Left kidney (tissue), 8 donors: ENCODE data around the gene LRRN4CL. TPM values are rescaled to one million over a fixed set of nuclear protein-coding genes. Genes with fewer than 3 reads are reported as not detected.
"Not testable (repeated sequence)": the region's sequence is repeated elsewhere in the genome, so short reads cannot be mapped to it uniquely, and the experiment has no call there.

ENCODE experiments used
- DNase-seq: peaks from one replicate; pipeline ENCODE4 v3.0.0-alpha.2; 2013
- long read RNA-seq, 8 donors: transcript quantifications; one replicate each; lab custom pipeline, GENCODE V29; 2026
- polyA plus RNA-seq: library from polyadenylated mRNA; unstranded; fragments of 120-200 nt; gene quantifications from one replicate; pipeline ENCODE4 v1.2.1, GENCODE V29; 2013; ENCODE audit not compliant: insufficient read length

Gene LRRN4CL
- polyA plus RNA-seq: 0.78 TPM
- long read RNA-seq, donor 1: 0 reads
- long read RNA-seq, donor 2, partial matches to known transcripts: 0 of 1 reads
- long read RNA-seq, donor 2, other reads (novel, unspliced or antisense): 0 of 1 reads
- long read RNA-seq, donor 3: 0 reads
- long read RNA-seq, donor 4: 0 reads
- long read RNA-seq, donor 5: 0 reads
- long read RNA-seq, donor 6: 0 reads
- long read RNA-seq, donor 7: 0 reads
- long read RNA-seq, donor 8: 0 reads

GRCh38 chr11:62689421-62690183 is at the start of gene LRRN4CL:
LRRN4CL (minus strand) TSS chr11:62689530; CDS start chr11:62688508, 1,022 bp downstream.
- DNase-seq: no peak

GRCh38 chr11:62737196-62737595 is 47.9 kb upstream of the LRRN4CL start:
- DNase-seq: no peak

DNA sequence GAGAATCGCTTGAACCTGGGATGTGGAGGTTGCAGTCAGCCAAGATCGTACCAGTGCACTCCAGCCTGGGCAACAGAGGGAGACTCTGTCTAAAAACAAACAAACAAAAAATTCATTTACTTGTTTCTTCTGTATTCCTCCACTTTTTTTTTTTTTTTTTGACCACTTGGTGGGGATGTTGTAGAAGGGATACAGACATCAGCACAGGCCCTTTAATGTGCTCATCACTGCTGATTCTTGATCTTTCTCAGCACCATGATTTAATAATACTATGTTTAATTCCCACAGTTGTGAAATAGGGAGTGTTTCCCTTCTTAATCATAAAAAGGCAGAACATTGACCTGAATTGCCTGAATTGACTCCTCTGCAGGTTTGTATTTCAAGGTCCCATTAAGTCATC is 43.5 kb upstream of the LRRN4CL start:
- DNase-seq: no peak

DNA sequence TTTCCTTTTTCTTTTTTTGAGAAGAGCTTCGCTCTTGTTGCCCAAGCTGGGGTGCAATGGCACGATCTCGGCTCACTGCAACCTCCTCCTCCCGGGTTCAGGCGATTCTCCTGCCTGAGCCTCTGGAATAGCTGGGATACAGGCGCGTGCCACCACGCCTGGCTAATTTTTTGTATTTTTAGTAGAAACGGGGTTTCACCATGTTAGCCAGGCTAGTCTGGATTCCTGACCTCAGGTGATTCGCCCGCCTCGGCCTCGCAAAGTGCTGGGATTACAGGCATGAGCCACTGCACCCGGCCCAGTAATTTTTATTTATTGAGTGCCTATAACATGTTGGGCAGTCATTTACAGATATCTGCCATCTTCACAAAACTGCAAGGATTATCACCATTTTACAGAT is 40.7 kb upstream of the LRRN4CL start:
- not testable (repeated sequence) for DNase-seq

DNA sequence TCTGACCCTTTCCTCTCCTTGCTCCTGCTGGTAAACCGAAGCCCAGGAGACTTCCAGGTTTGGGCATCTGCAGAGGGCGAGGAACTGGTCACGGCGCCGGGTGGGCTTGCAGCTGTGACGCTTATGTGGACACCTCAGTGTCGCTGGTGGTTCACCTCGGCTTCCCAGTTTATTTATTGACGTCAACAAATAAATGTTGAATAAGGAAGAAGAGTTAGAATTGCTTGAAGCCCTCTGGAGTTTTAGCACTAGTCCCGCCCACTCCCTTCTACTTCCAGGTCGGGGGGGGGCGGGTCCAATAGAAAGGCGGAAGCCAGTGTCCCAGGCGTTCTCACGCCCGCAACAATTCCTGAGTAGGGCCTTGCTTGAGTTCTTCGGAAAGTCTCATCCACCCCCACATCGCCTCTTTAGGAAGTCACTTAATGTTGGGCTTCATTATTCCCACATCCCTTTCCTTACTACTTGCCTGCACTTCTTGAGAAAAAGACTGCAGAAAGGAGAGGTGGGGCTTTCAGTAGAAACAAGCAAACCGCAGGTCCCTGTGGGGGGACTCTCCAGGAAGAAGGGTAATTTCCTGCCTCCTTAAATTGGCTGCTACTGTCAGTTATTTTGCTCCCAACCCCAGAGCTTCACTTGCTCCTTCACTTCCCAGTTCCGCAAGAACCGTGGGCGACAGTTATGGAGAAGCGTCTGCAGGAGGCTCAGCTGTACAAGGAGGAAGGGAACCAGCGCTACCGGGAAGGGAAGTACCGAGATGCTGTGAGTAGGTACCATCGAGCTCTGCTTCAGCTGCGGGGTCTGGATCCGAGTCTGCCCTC is 39.0 kb upstream of the LRRN4CL start, which contains the start of gene TTC9C:
Gene TTC9C, plus strand, starts transcription at position 316 of the 818 bp plus-strand sequence. Its CDS starts 363 bp downstream, at position 679.
- DNase-seq: peak; percentile 89

DNA sequence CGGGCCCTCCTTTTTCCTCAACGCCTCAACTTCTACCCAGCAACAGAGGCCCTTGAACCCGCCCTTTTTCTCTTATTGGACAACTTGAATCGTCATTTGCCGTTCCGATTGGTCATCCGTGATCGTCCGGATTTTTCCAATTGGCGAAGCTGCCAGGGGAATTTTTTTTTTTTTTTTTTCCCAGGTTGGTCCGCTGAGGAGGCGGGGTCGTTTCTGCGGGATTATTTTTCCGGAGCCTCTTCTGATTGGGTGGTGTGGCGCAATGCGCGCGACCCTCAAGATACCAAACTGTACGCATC is 38.5 kb upstream of the LRRN4CL start:
- DNase-seq: peak; percentile 98

DNA sequence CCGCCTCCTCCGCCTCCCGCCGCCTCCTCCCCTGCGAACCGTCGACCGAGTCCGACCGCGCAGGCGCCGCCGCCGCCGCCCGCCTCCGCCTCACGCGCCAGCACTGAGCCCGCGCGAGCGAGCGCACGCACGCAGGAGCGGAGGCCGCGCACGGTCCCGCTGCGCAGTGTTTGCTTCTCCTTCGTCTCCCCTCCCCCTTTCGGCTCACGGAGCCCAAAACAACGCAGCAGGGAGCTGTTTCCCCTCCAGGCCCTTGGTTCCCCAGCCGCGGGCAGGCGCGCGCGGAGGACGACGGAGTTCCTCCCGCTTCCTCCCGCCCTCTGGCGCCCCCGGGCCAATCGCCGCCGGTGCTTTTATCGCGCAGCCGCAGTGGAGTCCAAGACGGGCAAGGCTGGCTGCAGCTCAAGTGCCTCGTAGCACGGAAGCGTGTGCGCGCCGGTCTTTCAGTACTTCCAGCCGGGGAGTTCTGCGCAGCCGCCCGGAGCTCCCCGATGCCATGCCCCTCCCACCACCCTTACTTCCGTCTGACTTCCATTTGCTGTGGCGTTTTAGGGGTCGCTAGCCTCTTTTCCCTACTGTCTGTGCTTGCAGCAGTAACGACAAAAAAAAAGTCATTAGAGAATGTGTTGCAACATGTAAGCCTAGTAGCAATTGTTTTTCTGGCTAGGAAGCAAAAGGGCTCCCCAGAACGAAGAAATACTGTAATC is 38.0 kb upstream of the LRRN4CL start, which contains the start of gene HNRNPUL2:
Gene HNRNPUL2, minus strand, starts transcription at position 293 of the 707 bp plus-strand sequence. CDS start 301 bp downstream, outside the sequence.
- peak; percentile 99 for DNase-seq

GRCh38 chr11:62726915-62727164 is 37.5 kb upstream of the LRRN4CL start:
- DNase-seq: no peak

GRCh38 chr11:62726156-62726914 is 37.0 kb upstream of the LRRN4CL start:
- no peak for DNase-seq

- DNase-seq: no peak
Observed at GRCh38 chr11:62725646-62726045, 36.3 kb upstream of the LRRN4CL start.

DNA sequence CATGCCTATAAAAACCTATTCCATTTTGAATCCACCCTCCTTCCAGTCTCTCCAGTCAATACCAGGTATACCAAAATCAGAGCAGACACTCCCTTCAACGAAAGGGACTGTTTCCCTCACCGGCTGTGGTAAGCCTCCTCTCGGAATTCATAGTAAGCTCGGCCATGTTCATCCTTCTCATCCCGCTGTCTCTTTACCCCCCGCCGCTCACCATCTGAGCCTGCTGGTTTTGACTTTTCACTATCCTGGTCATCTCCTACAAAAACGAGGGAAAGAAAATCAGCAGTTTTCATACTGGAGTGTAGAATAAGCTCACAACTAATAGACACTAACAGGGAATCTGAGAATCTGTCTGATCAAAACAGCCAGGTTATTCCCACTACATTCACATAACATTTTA is 34.8 kb upstream of the LRRN4CL start:
- no peak for DNase-seq

DNA sequence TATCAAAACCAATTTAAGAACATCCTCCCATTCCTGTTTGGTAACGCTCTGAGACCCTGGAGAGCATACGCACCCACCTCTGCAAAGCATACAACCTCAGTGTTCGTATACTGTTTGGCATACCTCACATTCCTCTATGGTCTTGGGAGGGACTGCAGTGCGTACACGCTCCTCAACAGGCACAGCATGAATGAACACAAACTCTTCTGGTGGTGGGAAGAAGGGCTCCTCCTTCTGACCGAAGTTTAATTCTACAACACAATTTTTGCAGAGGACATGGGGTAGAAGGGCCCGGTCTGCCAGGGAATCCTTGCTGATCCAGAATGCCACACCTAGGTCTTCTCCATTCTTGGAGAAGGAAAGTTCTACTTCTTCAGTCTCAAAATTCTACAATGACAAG is 32.7 kb upstream of the LRRN4CL start:
- DNase-seq: no peak

- DNase-seq: no peak
Observed at GRCh38 chr11:62719302-62719978, 30.1 kb upstream of the LRRN4CL start.

DNA sequence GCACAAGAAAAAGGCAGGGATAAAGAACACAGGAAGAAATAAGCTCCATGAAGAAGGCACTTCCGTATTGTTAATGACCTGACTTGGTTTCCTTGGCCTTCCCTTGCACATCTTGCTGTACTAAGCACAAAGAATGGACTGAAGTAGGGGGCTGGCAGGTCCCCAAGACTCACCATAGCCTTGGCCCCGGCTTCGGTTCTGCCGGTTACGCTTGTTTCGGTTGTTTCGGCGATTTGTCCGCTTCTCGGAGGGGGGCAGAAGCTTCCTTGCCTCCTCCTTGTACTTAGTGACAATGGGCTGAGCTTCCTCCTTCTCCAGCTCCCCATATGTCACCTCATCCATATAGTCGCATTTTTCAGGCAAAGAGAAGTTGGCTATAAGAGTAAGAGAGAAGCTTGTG is 27.5 kb upstream of the LRRN4CL start:
- DNase-seq: no peak

DNA sequence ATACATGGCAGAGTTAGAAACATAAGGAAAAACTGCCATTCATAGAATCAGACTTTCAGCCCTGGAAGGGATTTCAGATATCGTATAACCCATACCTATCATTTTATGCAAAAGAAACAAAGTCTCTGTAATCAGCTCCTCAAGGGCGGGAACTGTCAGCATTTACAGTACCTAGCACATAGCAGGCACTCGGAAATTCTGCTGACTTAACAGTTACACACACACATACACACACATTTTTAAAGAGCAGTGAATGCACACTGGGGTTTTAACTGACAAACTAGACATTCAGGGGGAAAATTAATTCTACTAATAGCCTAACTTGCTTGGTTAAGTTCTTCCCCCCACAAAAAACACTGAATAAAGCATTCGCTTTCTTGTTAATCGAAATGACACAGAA is 26.9 kb upstream of the LRRN4CL start:
- DNase-seq: no peak

- no peak for DNase-seq
Observed at GRCh38 chr11:62715150-62716130, 26.1 kb upstream of the LRRN4CL start.

- DNase-seq: no peak
Observed at GRCh38 chr11:62713343-62713742, 24.0 kb upstream of the LRRN4CL start.

DNA sequence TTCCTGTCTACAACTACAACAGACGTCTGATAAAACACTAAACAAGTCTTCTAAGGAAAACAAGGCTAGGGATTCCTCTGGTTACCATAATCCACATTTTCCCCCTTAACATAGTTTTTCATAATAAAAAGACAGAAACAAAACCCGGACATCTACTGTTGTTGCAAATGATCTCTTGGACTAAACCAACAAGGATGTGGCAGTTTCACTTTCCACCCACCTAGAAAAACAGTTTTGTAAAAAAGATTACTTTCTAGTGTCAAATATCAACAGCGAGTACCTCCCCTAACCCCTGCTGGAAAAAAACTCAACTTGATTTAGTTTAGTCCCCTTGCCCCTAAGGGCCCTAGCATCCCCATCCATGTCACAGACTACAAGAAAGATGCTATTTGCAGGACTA is 23.5 kb upstream of the LRRN4CL start:
- no peak for DNase-seq

DNA sequence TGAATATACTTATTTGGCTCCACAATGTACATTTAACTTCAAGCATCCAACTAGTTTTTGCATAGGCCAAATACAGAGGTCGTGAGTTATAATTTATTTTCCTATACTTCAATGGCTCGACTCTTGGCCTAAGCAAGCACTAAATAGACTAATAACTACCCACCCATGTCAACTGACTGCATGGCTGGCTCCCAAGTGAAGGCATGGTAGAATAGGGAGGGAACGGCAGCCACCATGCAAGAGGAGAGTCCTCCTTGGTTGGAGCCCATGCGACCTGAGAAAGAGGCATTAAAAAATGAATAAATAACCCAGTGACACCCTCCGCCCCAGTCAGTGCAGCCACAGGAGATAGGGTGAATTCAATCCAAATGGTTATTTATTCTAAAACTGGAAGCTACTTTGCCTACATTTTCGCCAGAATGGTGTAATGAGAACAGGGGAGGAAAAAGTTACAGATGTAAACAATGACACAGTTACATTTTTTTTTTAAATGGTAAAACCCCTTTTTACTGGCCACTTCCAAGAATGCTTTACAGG is 23.0 kb upstream of the LRRN4CL start:
- DNase-seq: no peak

DNA sequence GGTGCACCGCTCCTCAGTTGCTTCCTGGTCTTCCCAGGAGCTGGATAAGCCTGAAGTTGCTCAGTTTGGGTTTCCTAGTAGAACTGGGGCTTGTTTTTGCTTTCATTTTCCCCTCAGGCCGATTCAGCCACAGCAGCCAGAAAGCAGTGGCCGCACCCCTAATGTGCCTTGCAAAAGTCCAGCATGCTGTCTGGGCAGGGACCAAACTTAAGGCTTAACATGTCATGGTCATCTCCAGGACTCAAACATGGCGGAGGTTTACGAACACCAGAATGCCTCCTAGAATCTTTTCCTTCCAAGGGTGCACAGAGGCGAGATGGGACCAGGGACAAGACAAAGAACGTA is 20.6 kb upstream of the LRRN4CL start:
- DNase-seq: no peak
